SJSA1 (cell line): ENCODE measurements around the gene CCDC50. TPM values are rescaled to one million over a fixed set of nuclear protein-coding genes. Genes with fewer than 3 reads are reported as not detected.

ENCODE experiments used
- DNase-seq, 2 experiments: peaks; one replicate each; pipeline ENCODE4 v3.0.0-alpha.2; 2015 to 2020; ENCODE audit warnings: low spot score in 2 of 2, low read depth in 1 of 2
- H3K27ac ChIP-seq: fragments of 250-450 bp; sonication (Bioruptor Pico); 2 replicates; pipeline ENCODE4 v1.5.1; 2020; ENCODE audit warnings: mild to moderate bottlenecking, moderate library complexity
- H3K27me3 ChIP-seq: fragments of 250-450 bp; sonication (Bioruptor Pico); replicated peaks from 2 replicates; pipeline ENCODE4 v1.5.1; 2020; ENCODE audit warnings: mild to moderate bottlenecking, moderate library complexity
- H3K36me3 ChIP-seq: fragments of 250-450 bp; sonication (Bioruptor Pico); 2 replicates; pipeline ENCODE4 v1.5.1; 2020; ENCODE audit warnings: mild to moderate bottlenecking
- H3K4me1 ChIP-seq: fragments of 250-450 bp; sonication (Bioruptor Pico); replicated peaks from 2 replicates; pipeline ENCODE4 v1.6.1; 2021; ENCODE audit warnings: mild to moderate bottlenecking
- H3K4me3 ChIP-seq: fragments of 250-450 bp; sonication (Bioruptor Pico); 2 replicates; pipeline ENCODE4 v1.5.1; 2020; ENCODE audit warnings: mild to moderate bottlenecking
- H3K9me3 ChIP-seq: fragments of 250-450 bp; sonication (Bioruptor Pico); replicated peaks from 2 replicates; pipeline ENCODE4 v1.5.1; 2020; ENCODE audit warnings: mild to moderate bottlenecking
- total RNA-seq: library from RNA; depleted of rRNA; stranded (reverse); fragments of >200 nt; shearing (Covaris generic); gene quantifications from 2 replicates; pipeline ENCODE4 v1.2.3, GENCODE V29; 2014

CCDC50 gene
- total RNA-seq, 1 experiment from 2014 or later, result 132 TPM

- Histone ChIP-seq H3K9me3 (no peaks in the 10 kb centered on the region), H3K4me3 (peak within 1 kb of the TSS; percentile 87), H3K27me3 (no peaks in the 10 kb centered on the region), H3K4me1 (peaks cover 31% of the 10 kb centered on the region), H3K36me3 (peaks cover 5% of the 10 kb centered on the region), H3K27ac (peak within 1 kb of the TSS; percentile 83)
- peak; percentile 38 to 75 for DNase-seq
These were observed 698 bp downstream of the CCDC50 start, which contains the start of gene UTS2B for GRCh38 chr3:191329654-191330529. TSS of gene UTS2B (minus strand) at chr3:191330526. CDS start at chr3:191282189, 48,337 bp downstream.

GRCh38 chr3:191330530-191331048, 1.4 kb downstream of the CCDC50 start:
- Histone ChIP-seq H3K27ac (peak overlapping the region; percentile 83), H3K9me3 (no peaks in the 10 kb centered on the region), H3K4me1 (peaks cover 37% of the 10 kb centered on the region), H3K27me3 (no peaks in the 10 kb centered on the region), H3K4me3 (peak overlapping the region; percentile 87), H3K36me3 (peaks cover 5% of the 10 kb centered on the region)
- DNase-seq, result peak in 1 of 2 experiments; percentile 47

- peaks cover 45% of the 10 kb centered on the region for H3K4me1 ChIP-seq
- peak in 1 of 2 experiments; percentile 27 for DNase-seq
- no peaks in the 10 kb centered on the region for H3K9me3 ChIP-seq
- H3K27me3 ChIP-seq, result no peaks in the 10 kb centered on the region
- peaks cover 5% of the 10 kb centered on the region for H3K36me3 ChIP-seq
- H3K27ac ChIP-seq, result peak overlapping the region; percentile 83
- peak overlapping the region; percentile 87 for H3K4me3 ChIP-seq
These were observed 2.2 kb downstream of the CCDC50 start for GRCh38 chr3:191331388-191331787.

- Histone ChIP-seq H3K27me3 (no peaks in the 10 kb centered on the region), H3K4me1 (peaks cover 65% of the 10 kb centered on the region), H3K4me3 (no peak overlapping the region), H3K27ac (no peak overlapping the region), H3K9me3 (no peaks in the 10 kb centered on the region), H3K36me3 (peaks cover 5% of the 10 kb centered on the region)
- no peak for DNase-seq
These were observed 4.2 kb downstream of the CCDC50 start for GRCh38 chr3:191333298-191333880.

GRCh38 chr3:191334346-191334893, 5.2 kb downstream of the CCDC50 start:
- Histone ChIP-seq H3K36me3 (peaks cover 2% of the 10 kb centered on the region), H3K9me3 (no peaks in the 10 kb centered on the region), H3K4me3 (no peak overlapping the region), H3K27me3 (no peaks in the 10 kb centered on the region), H3K27ac (no peak overlapping the region), H3K4me1 (peaks cover 67% of the 10 kb centered on the region)
- no peak for DNase-seq

- H3K4me3 ChIP-seq, result no peak overlapping the region
- no peak for DNase-seq
- H3K4me1 ChIP-seq, result peaks cover 64% of the 10 kb centered on the region
- H3K36me3 ChIP-seq, result no peaks in the 10 kb centered on the region
- H3K27me3 ChIP-seq, result no peaks in the 10 kb centered on the region
- peak overlapping the region; percentile 55; the same call in 1 of the 2 replicates for H3K27ac ChIP-seq
- H3K9me3 ChIP-seq, result no peaks in the 10 kb centered on the region
These were observed 7.6 kb downstream of the CCDC50 start for GRCh38 chr3:191336833-191337232.

- no peak for DNase-seq
- peak overlapping the region; percentile 53 for H3K27ac ChIP-seq
- no peak overlapping the region for H3K4me3 ChIP-seq
These were observed 8.9 kb downstream of the CCDC50 start for GRCh38 chr3:191338177-191338488.

GRCh38 chr3:191339316-191339917, 10.2 kb downstream of the CCDC50 start:
- Histone ChIP-seq H3K27ac (no peak overlapping the region), H3K36me3 (no peaks in the 10 kb centered on the region), H3K4me1 (peaks cover 50% of the 10 kb centered on the region), H3K9me3 (no peaks in the 10 kb centered on the region), H3K4me3 (no peak overlapping the region), H3K27me3 (no peaks in the 10 kb centered on the region)
- no peak for DNase-seq

More at GRCh38 chr3:191338177-191338488, 8.9 kb downstream of the CCDC50 start:
- Histone ChIP-seq H3K4me1 (peaks cover 53% of the 10 kb centered on the region), H3K9me3 (no peaks in the 10 kb centered on the region), H3K27me3 (no peaks in the 10 kb centered on the region), H3K36me3 (no peaks in the 10 kb centered on the region)

- DNase-seq, result no peak
- Histone ChIP-seq H3K36me3 (no peaks in the 10 kb centered on the region), H3K4me1 (peaks cover 40% of the 10 kb centered on the region), H3K27me3 (no peaks in the 10 kb centered on the region), H3K4me3 (no peak overlapping the region), H3K9me3 (no peaks in the 10 kb centered on the region), H3K27ac (no peak overlapping the region)
These were observed 11.2 kb downstream of the CCDC50 start for GRCh38 chr3:191340351-191340750.

- peaks cover 36% of the 10 kb centered on the region for H3K4me1 ChIP-seq
- no peak overlapping the region for H3K4me3 ChIP-seq
- no peak for DNase-seq
- no peaks in the 10 kb centered on the region for H3K27me3 ChIP-seq
- no peaks in the 10 kb centered on the region for H3K9me3 ChIP-seq
- no peaks in the 10 kb centered on the region for H3K36me3 ChIP-seq
- H3K27ac ChIP-seq, result no peak overlapping the region
These were observed 11.8 kb downstream of the CCDC50 start for GRCh38 chr3:191340966-191341365.

- Histone ChIP-seq H3K36me3 (no peaks in the 10 kb centered on the region), H3K27ac (no peak overlapping the region), H3K27me3 (no peaks in the 10 kb centered on the region), H3K9me3 (no peaks in the 10 kb centered on the region), H3K4me3 (no peak overlapping the region), H3K4me1 (peaks cover 25% of the 10 kb centered on the region)
- DNase-seq, result no peak
These were observed 12.8 kb downstream of the CCDC50 start for GRCh38 chr3:191342006-191342405.

- DNase-seq, result no peak
- Histone ChIP-seq H3K4me3 (no peak overlapping the region), H3K27me3 (no peaks in the 10 kb centered on the region), H3K27ac (no peak overlapping the region), H3K36me3 (no peaks in the 10 kb centered on the region), H3K4me1 (peaks cover 21% of the 10 kb centered on the region), H3K9me3 (no peaks in the 10 kb centered on the region)
These were observed 13.2 kb downstream of the CCDC50 start for GRCh38 chr3:191342411-191342810.

GRCh38 chr3:191343115-191343514, 13.9 kb downstream of the CCDC50 start:
- DNase-seq, result no peak
- no peaks in the 10 kb centered on the region for H3K36me3 ChIP-seq
- H3K27ac ChIP-seq, result no peak overlapping the region
- H3K4me1 ChIP-seq, result peaks cover 15% of the 10 kb centered on the region
- no peaks in the 10 kb centered on the region for H3K27me3 ChIP-seq
- H3K4me3 ChIP-seq, result no peak overlapping the region
- H3K9me3 ChIP-seq, result no peaks in the 10 kb centered on the region
